Kidney (tissue), 14 donors: ENCODE measurements around the gene ANGPTL8. TPM values are rescaled to one million over a fixed set of nuclear protein-coding genes. Genes with fewer than 3 reads are reported as not detected.

Experiments used
- DNase-seq, 5 donors: peaks; one replicate each; pipeline ENCODE4 v3.0.0-alpha.2; 2013 to 2020
- FAIRE-seq: peaks from 2 replicates; lab custom pipeline; 2012; peaks lifted over from hg19 to GRCh38; lab: Jason Lieb, UNC
- H3K27ac ChIP-seq, 2 donors: one replicate each; pipeline ENCODE4 v1.7.0; 2013; ENCODE audit warnings: low read depth in 2 of 2, low read length in 2 of 2, inconsistent platforms in 1 of 2
- H3K27me3 ChIP-seq: one replicate; pipeline ENCODE4 v1.7.1; 2013; ENCODE audit warnings: low read length, inconsistent platforms; ENCODE audit not compliant: control insufficient read depth, insufficient read depth
- H3K36me3 ChIP-seq, 3 donors: one replicate each; pipeline versions ENCODE4 v1.7.0 to v1.7.1; 2013; ENCODE audit warnings: low read length in 3 of 3, control low read depth in 1 of 3, inconsistent platforms in 1 of 3; ENCODE audit not compliant: insufficient read depth in 3 of 3, control insufficient read depth in 2 of 3
- H3K4me1 ChIP-seq, 3 donors: one replicate each; pipeline versions ENCODE4 v1.7.0 to v1.7.1; 2013; ENCODE audit warnings: low read length in 3 of 3, inconsistent platforms in 1 of 3, low read depth in 1 of 3; ENCODE audit not compliant: control insufficient read depth in 2 of 3, insufficient read depth in 2 of 3
- H3K4me3 ChIP-seq, 3 donors: one replicate each; pipeline versions ENCODE4 v1.7.0 to v1.8.1; 2013; ENCODE audit warnings: low read length in 3 of 3, control low read depth in 1 of 3, inconsistent platforms in 1 of 3
- H3K9ac ChIP-seq, 3 donors: one replicate each; pipeline versions ENCODE4 v1.7.0 to v1.7.1; 2013; ENCODE audit warnings: low read length in 3 of 3, control low read depth in 1 of 3, inconsistent platforms in 1 of 3
- H3K9me3 ChIP-seq, 3 donors: one replicate each; pipeline versions ENCODE4 v1.7.0 to v1.7.1; 2013; ENCODE audit warnings: low read length in 3 of 3, control low read depth in 1 of 3, inconsistent platforms in 1 of 3; ENCODE audit not compliant: control insufficient read depth in 2 of 3, insufficient read depth in 1 of 3
- intact Hi-C: fragments of 100-400 bp; cut with DNase I; formaldehyde crosslinking; loops from one replicate; pipeline ENCODE4 v1.11.1; 2022
- polyA plus RNA-seq: library from polyadenylated mRNA; stranded (reverse); fragments of 350-450 nt; fragmentation: Illumina TruSeq; extraction: RNeasy Lipid Tissue Mini Kit (QIAGEN cat#74804); gene quantifications from one replicate; pipeline ENCODE4 v1.2.3, GENCODE V29; 2014; ENCODE audit warnings: low read depth, low replicate concordance; ENCODE audit not compliant: insufficient read depth
- total RNA-seq: library from RNA; stranded (reverse); fragmentation: NEBNext Ultra II Directional; extraction: Animal tissue kit (Norgen Biotek cat#: 25700); gene quantifications from one replicate; pipeline ENCODE4 v1.2.1, GENCODE V29; 2021
- TF ChIP-seq, protein P1 (sequence below): IDR thresholded peaks from 3 replicates; pipeline ENCODE4 v1.5.1; 2012; ENCODE audit warnings: mild to moderate bottlenecking, moderate library complexity, borderline replicate concordance; ENCODE audit not compliant: insufficient read depth; ENCODE audit errors: extremely low read depth
- donor health status: control.
- donor health status: control.
- donor health status: control.
- donor health status: control.
- donor health status: control.
- donor health status: DM: yes; HTN: yes; CAD: no.
- donor health status: Normal renal cell carcinoma (clear cell type).

ANGPTL8 gene
- total and polyA plus RNA-seq, 2 donors from 2014 or later, result 1.3 to 1.9 TPM

DNA sequence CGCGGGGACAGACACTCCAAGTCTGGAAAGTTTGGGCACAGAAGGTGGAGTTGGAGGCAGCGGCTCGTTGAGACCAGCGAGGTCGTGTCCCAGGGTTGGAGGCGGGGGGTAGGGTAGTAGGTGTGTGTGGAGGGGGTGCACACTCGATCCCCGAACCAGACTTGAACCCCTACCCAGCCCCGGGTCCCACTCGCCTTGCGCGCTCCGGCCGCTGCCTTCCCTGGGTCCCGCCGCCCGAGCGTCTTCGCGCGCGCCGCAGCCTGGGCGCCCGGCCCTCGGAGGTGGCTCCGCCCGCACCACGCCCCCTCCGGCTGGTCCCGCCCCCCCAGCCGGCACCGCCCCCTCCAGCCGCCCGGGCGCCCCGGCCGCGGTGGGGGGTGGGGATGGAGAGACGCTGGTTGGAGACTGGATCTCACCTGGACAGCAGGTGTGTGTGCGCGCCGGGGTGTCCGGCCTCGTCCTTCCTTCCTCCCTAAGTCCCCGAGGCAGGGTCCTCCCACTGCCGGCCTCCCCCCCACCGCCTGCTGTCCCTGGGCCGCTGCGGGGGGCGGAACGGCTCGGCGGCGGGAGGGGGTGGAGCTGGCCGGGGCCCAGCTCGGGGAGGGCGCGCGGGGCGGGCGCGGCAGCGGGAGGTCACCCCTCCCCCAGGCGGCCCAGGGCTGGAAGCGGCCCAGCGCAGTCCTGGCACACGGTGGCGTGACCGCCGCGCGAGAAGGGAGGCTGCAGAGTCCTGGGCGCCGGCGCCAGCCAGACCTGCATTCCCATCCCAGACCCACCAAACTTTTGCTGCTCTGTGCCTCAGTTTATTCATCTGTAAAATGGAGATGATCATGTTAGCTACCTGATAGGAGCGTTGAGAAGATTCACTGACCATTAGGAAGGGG lies 41.9 kb upstream of the ANGPTL8 start, which contains the start of gene KANK2:
Gene KANK2, minus strand, starts transcription at position 255 of the 884 bp plus-strand sequence. CDS start 3,034 bp downstream, outside the sequence.
- H3K4me1 ChIP-seq, result peaks cover 2 to 23% (median 7%) of the 10 kb centered on the region in 3 donors
- DNase-seq (peak; percentile 89 to 96 (median 92)), FAIRE-seq (no peak)
- H3K9ac ChIP-seq, result peak within 1 kb of the TSS; percentile 55 to 87 (median 71)
- intact Hi-C loops, result no loop called here
- H3K27me3 ChIP-seq, result no peaks in the 10 kb centered on the region
- no peaks in the 10 kb centered on the region for H3K9me3 ChIP-seq
- peaks cover 2 to 12% (median 2%) of the 10 kb centered on the region in 3 donors for H3K36me3 ChIP-seq
- H3K27ac ChIP-seq, result peak within 1 kb of the TSS; percentile 86 to 94
- TF ChIP-seq, protein P1, sequence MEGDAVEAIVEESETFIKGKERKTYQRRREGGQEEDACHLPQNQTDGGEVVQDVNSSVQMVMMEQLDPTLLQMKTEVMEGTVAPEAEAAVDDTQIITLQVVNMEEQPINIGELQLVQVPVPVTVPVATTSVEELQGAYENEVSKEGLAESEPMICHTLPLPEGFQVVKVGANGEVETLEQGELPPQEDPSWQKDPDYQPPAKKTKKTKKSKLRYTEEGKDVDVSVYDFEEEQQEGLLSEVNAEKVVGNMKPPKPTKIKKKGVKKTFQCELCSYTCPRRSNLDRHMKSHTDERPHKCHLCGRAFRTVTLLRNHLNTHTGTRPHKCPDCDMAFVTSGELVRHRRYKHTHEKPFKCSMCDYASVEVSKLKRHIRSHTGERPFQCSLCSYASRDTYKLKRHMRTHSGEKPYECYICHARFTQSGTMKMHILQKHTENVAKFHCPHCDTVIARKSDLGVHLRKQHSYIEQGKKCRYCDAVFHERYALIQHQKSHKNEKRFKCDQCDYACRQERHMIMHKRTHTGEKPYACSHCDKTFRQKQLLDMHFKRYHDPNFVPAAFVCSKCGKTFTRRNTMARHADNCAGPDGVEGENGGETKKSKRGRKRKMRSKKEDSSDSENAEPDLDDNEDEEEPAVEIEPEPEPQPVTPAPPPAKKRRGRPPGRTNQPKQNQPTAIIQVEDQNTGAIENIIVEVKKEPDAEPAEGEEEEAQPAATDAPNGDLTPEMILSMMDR, result peak; percentile 25
- peak within 1 kb of the TSS; percentile 88 to 91 (median 90) for H3K4me3 ChIP-seq

DNA sequence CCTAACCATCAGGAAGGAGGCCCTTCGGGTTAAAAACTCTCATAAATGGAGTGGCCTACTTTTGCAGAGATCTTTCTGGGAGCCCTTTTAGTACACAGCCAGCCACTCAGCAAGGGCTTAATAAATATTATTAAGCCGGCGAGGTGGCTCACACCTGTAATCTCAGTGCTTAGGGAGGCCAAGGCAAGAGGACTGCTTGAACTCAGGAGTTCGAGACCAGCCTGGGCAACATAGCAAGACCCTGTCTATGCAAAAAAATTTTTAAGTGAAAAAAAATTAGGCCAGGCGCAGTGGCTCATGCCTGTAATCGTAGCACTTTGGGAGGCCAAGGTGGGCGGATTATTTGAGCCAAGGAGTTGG lies 41.3 kb upstream of the ANGPTL8 start:
- Histone ChIP-seq H3K36me3 (peaks cover 0 to 12% (median 2%) of the 10 kb centered on the region in 3 donors), H3K27me3 (no peaks in the 10 kb centered on the region), H3K27ac (peak overlapping the region; percentile 86 to 94), H3K4me1 (peaks cover 2 to 18% (median 11%) of the 10 kb centered on the region in 3 donors), H3K9me3 (no peaks in the 10 kb centered on the region), H3K9ac (peak overlapping the region in 1 of 3 donors; percentile 55), H3K4me3 (peak overlapping the region in 2 of 3 donors; percentile 39 to 43)
- DNase-seq (no peak), FAIRE-seq (no peak)
- TF ChIP-seq, protein P1, result no peak
- intact Hi-C loops, result no loop called here

DNA sequence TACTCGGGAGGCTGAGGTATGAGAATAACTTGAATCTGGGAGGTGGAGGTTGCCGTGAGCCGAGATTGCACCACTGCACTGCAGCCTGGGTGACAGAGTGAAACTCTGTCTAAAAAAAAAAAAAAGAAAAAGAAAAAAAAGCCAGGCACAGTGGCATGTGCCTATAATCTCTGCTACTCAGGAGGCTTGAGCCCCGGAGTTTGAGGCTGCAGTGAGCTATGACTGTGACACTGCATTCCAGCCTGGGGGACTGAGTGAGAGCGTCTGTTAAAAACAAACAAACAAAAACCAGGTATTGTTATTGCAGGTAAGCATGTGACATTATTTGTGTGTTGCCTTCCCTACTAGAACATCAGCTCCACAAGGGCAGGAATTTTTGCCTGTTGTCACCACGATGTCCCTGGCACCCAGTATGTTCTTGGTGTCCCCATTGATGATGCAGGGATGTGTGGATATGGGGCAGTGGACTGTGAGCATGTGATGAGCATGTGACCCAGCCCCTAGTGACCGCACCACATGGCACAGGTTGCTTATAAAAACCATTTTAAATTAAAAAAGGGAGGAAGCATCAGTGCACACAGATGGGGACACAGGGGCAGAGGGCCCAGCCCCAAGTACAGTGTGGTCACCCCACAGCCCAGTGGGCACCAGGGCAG lies 40.5 kb upstream of the ANGPTL8 start:
- intact Hi-C loops, result no loop called here
- peaks cover 0 to 9% (median 2%) of the 10 kb centered on the region in 3 donors for H3K36me3 ChIP-seq
- DNase-seq, result no peak
- H3K27me3 ChIP-seq, result no peaks in the 10 kb centered on the region
- H3K27ac ChIP-seq, result peak overlapping the region in 1 of 2 donors; percentile 22
- no peaks in the 10 kb centered on the region for H3K9me3 ChIP-seq
- peak overlapping the region in 1 of 3 donors; percentile 34 for H3K9ac ChIP-seq
- H3K4me3 ChIP-seq, result no peak overlapping the region
- TF ChIP-seq, protein P1, result no peak
- peaks cover 2 to 19% (median 13%) of the 10 kb centered on the region in 3 donors for H3K4me1 ChIP-seq
- FAIRE-seq, result no peak
